ENCODE data around the gene CILP. TPM values are rescaled to one million over a fixed set of nuclear protein-coding genes. Genes with fewer than 3 reads are reported as not detected.

The CILP gene
- total and polyA plus RNA-seq, 8 donors, result 0.76 to 28.7 (median 4.5) TPM

DNA sequence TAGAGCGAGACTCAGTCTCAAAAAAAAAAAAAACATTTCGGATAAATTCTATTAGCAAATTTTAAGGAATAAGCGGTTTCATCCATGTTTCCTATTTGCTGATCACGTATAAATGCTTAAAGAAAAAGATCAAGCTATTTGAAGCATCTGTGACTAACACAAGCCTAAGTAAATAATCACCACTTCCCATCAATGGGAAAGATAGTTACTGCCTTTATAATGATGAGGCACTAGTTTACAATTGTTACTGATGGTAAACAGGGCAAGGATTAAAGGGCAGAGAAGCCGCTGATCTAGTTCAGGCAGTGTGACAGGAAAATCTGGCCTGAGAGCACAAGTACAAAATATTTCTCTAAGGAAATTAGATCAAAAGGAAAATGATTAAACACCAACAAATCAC, 39.8 kb downstream of the CILP start:
- H3K9me3 ChIP-seq, result no peaks in the 10 kb centered on the region
- intact Hi-C loops (cut with DNase I; ENCODE audit: low total_unique reads), result no loop called here
- 86 to 95% (median 91%) methylated on average over 5 of the region's 5 CpGs for WGBS, 5 donors
- H3K27ac ChIP-seq, result no peak overlapping the region
- DNase-seq, result no peak
- no peak overlapping the region for H3K4me3 ChIP-seq
- no peaks in the 10 kb centered on the region for H3K27me3 ChIP-seq
- H3K36me3 ChIP-seq, result peaks cover 41 to 91% (median 87%) of the 10 kb centered on the region in 4 donors
- TF ChIP-seq EP300 (IDR thresholded peaks at IDR 0.05), result no peak
- no peak for TF ChIP-seq CTCF (IDR thresholded peaks at IDR 0.05)
- TF ChIP-seq POLR2A (IDR thresholded peaks at IDR 0.05), result no peak
- TF ChIP-seq POLR2AphosphoS5 (IDR thresholded peaks at IDR 0.05), result no peak
- peaks cover 0 to 16% (median 2%) of the 10 kb centered on the region in 4 donors for H3K4me1 ChIP-seq

DNA sequence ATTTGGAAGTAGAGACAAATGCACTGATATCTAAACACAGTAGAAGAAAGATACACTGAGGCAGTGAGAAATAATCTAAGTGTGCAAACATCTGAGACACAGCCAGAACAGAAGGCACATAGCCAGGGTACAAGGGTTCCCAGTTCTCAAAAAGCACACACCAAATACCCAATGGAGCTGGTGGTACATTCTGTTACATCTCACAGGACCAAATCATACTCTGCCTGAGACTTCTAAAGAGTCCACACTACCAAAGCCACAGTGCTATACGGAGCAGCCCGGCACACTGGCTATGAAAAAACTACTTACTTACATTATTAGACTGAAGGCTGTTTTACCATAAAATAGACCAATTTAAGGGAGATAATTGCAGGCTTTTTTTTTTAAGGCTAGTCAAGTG, 45.4 kb downstream of the CILP start:
- intact Hi-C loops (cut with DNase I; ENCODE audit: low total_unique reads), result no loop called here
- peaks cover 25 to 80% (median 78%) of the 10 kb centered on the region in 4 donors for H3K36me3 ChIP-seq
- WGBS, 5 donors, result 62 to 94% (median 88%) methylated on average over 2 of the region's 2 CpGs

DNA sequence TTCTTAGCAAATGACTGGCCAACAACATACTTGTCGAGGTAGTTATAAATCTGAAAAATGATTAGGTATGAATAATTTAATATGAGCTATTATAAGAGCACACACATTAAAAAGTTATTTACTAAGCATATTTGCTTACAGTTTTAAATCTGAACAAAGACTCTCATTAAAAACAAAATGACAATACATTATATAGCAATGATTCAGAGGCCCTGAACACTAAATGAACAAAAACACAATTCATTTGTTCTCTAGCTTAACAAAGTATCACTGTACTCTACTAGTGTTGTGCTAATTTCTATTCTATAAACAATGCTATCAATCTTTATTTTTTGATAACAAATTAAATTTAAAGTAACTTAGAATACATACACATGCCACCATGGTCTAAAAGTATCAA, 47.1 kb downstream of the CILP start:
- Histone ChIP-seq H3K9me3 (no peaks in the 10 kb centered on the region), H3K27ac (no peak overlapping the region), H3K4me1 (peaks cover 0 to 28% (median 2%) of the 10 kb centered on the region in 4 donors), H3K27me3 (no peaks in the 10 kb centered on the region), H3K4me3 (no peak overlapping the region), H3K36me3 (peaks cover 18 to 80% (median 69%) of the 10 kb centered on the region in 4 donors)
- TF ChIP-seq EP300 (IDR thresholded peaks at IDR 0.05) (no peak), POLR2A (IDR thresholded peaks at IDR 0.05) (no peak), POLR2AphosphoS5 (IDR thresholded peaks at IDR 0.05) (no peak), CTCF (IDR thresholded peaks at IDR 0.05) (no peak)
- no peak for DNase-seq
- WGBS, 5 donors, result 42 to 71% (median 58%) methylated on average over 1 of the region's 1 CpG
- intact Hi-C loops (cut with DNase I; ENCODE audit: low total_unique reads), result no loop called here

More for the DNA sequence above, 45.4 kb downstream of the CILP start:
- H3K27ac ChIP-seq, result peak overlapping the region in 1 of 5 donors; percentile 16
- no peak overlapping the region for H3K4me3 ChIP-seq
- no peaks in the 10 kb centered on the region for H3K27me3 ChIP-seq
- H3K9me3 ChIP-seq, result no peaks in the 10 kb centered on the region
- H3K4me1 ChIP-seq, result peaks cover 0 to 28% (median 2%) of the 10 kb centered on the region in 4 donors
- TF ChIP-seq POLR2AphosphoS5 (IDR thresholded peaks at IDR 0.05) (no peak), CTCF (IDR thresholded peaks at IDR 0.05) (no peak), EP300 (IDR thresholded peaks at IDR 0.05) (no peak)
- DNase-seq, result no peak

- H3K27me3 ChIP-seq, result no peaks in the 10 kb centered on the region
- no peak for DNase-seq
- no peak overlapping the region for H3K4me3 ChIP-seq
- no peaks in the 10 kb centered on the region for H3K9me3 ChIP-seq
- H3K36me3 ChIP-seq, result peaks cover 15 to 84% (median 71%) of the 10 kb centered on the region in 4 donors
- H3K27ac ChIP-seq, result no peak overlapping the region
- intact Hi-C loops (cut with DNase I; ENCODE audit: low total_unique reads), result no loop called here
- WGBS, 5 donors, result 81 to 88% (median 86%) methylated on average over 4 of the region's 4 CpGs
- H3K4me1 ChIP-seq, result peaks cover 0 to 28% (median 2%) of the 10 kb centered on the region in 4 donors
- no peak for TF ChIP-seq CTCF (IDR thresholded peaks at IDR 0.05)
- TF ChIP-seq POLR2A (IDR thresholded peaks at IDR 0.05), result no peak
- no peak for TF ChIP-seq EP300 (IDR thresholded peaks at IDR 0.05)
- no peak for TF ChIP-seq POLR2AphosphoS5 (IDR thresholded peaks at IDR 0.05)
Measured at GRCh38 chr15:65163041-65163440, 48.2 kb downstream of the CILP start.

Data from stomach (tissue), 9 donors.